Smooth muscle cell of the pulmonary artery (primary cell): ENCODE data around the gene PCDHGB4. TPM values are rescaled to one million over a fixed set of nuclear protein-coding genes. Genes with fewer than 3 reads are reported as not detected.

Experiments
- total RNA-seq: library from RNA; depleted of rRNA; stranded (reverse); fragments of >200 nt; gene quantifications from 2 replicates; pipeline ENCODE4 v1.2.3, GENCODE V29; 2014

The PCDHGB4 gene
- 26.1 and 54.1 TPM in 2 replicates for total RNA-seq

DNA sequence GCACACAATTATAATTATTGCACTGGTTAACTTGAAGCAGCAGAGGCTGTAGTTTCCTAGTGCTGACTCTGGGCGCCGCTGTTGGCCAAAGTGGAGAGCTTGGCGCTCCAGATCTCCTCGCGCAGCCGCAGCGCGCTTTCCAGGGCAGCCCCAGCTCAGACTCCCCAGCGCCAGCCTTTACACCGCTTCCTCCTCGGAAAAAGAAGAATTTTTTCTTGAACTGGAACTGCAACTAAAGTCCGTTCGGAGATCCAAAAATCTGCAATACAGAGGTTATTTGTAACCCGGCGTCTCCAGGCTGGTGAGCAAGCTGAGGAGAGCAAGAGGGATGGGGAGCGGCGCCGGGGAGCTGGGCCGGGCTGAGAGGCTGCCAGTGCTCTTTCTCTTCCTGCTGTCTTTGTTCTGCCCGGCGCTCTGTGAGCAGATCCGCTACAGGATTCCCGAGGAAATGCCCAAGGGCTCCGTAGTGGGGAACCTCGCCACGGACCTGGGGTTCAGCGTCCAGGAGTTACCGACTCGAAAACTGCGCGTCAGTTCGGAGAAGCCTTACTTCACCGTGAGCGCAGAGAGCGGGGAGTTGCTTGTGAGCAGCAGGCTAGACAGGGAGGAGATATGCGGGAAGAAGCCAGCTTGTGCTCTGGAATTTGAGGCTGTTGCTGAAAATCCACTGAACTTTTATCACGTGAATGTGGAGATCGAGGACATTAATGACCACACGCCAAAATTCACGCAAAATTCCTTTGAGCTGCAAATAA lies at the start of gene PCDHGB4:
PCDHGB4 (plus strand) TSS at position 142 of the 755 bp plus-strand sequence; CDS start at position 329, 187 bp downstream.

DNA sequence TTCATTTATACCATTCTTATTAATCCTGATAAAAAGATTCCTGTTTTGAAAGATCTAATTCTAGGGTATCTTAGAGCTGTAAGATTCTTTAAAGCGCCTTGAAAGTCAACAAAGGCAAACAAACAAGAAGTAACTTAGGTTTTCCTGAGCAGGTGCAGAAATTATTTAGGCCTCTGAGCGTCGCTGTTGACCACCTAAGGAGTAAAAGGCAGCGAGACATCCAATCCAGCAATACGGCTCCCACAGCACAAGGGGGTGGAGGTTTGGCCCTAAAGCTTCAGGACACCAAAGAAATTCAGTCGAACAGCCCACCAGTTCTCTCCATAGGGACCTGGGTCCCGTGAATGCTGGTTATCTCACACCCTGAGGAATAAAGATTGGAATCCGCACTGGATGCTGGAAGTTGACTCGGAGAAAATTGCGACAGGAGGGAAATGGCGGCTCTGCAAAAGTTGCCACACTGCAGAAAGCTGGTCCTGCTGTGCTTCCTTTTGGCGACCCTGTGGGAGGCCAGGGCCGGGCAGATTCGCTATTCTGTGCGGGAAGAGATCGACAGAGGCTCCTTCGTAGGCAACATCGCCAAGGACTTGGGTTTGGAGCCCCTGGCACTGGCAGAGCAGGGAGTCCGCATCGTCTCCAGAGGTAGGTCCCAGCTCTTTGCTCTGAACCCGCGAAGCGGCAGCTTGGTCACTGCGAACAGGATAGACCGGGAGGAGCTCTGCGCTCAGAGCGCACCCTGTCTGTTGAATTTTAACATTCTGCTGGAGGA lies 48.8 kb upstream of the PCDHGB4 start, which contains the start of gene PCDHGA2:
PCDHGA2 (plus strand) TSS at position 223 of the 769 bp plus-strand sequence.

DNA sequence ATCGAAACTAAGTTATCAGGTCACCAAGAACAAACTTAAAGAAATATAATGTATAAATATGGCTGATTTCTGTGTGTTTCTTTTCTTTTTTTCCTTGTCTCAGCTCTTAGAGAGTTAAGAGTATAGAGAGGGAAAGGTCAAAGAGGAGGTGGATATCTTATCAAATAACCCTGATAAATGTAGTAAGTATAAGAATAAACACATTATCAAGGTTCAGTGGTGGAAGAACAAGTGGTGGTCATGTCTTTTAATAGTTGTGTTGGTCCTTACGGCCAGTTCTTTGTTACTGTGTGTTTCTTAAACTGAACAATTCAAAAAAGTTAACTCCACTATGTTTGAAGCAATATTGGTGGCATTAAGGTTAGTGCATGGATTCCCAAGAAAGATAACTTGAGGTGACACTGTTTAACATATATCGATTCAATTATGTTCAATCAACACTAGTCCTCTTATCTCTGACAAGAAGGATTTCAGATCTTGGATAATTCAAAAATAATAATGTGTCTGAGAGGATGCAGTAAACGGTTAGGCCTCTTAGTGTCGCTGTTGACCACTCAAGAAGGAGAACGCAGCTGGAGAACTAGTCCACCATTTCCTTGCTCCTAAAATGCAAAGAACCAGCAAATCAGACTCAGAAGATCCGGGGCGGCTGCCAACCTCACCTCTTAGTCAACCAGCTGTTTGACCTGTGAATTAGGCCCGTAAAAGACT lies 44.1 kb upstream of the PCDHGB4 start, which contains the start of gene PCDHGA3:
PCDHGA3 (plus strand) TSS at position 588 of the 711 bp plus-strand sequence. CDS start 205 bp downstream, outside the sequence.

DNA sequence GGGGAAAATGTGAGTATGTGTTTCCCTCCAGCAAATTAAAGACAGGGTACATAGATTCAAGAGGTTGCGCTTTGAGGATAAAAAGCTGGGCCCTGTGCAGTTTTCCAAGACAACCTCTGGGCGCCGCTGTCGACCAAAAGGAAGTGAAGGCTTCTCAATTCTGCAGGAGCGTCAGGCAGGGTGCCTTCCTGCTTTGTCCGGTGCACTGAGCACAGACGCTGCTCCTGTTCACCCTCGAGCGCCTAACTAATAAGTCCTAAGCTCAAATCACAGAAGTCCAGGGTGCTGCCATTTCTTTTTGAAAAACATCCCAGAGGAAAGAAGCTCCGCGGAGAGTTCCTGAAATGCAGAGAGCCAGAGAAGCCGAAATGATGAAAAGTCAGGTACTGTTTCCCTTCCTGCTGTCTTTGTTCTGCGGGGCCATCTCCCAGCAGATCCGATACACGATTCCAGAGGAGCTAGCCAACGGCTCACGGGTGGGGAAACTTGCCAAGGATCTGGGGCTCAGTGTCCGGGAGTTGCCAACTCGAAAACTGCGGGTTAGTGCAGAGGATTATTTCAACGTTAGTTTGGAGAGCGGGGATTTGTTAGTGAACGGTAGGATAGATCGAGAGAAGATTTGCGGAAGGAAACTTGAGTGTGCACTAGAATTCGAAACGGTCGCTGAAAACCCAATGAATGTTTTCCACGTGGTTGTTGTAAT lies 37.4 kb upstream of the PCDHGB4 start, which contains the start of gene PCDHGB1:
PCDHGB1 (plus strand) TSS at position 183 of the 703 bp plus-strand sequence; CDS start at position 345, 162 bp downstream.

DNA sequence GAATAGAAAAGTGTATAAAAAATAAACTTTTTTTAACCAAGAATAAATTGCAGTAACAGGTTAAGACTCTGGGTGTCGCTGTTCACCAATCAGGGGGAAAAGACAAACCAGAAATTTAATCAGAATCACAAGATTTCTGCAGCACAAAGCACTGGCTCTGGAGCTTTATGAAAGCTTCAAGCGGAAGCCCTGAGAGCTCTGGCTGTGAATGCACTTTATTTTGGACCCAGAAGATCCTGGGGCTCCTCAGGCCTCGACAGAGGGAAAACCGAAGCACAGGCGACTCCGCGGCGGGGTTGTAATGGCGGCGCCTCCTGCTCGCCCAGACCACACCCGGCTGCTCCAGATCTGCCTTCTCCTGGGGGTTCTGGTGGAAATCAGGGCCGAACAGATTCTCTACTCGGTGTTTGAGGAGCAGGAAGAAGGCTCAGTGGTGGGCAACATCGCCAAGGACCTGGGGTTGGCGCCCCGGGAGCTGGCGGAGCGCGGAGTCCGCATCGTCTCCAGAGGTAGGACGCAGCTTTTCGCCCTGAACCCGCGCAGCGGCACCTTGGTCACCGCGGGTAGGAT lies 32.5 kb upstream of the PCDHGB4 start, which contains the start of gene PCDHGA4:
PCDHGA4 (plus strand) TSS at position 122 of the 570 bp plus-strand sequence; CDS start at position 209, 87 bp downstream.

DNA sequence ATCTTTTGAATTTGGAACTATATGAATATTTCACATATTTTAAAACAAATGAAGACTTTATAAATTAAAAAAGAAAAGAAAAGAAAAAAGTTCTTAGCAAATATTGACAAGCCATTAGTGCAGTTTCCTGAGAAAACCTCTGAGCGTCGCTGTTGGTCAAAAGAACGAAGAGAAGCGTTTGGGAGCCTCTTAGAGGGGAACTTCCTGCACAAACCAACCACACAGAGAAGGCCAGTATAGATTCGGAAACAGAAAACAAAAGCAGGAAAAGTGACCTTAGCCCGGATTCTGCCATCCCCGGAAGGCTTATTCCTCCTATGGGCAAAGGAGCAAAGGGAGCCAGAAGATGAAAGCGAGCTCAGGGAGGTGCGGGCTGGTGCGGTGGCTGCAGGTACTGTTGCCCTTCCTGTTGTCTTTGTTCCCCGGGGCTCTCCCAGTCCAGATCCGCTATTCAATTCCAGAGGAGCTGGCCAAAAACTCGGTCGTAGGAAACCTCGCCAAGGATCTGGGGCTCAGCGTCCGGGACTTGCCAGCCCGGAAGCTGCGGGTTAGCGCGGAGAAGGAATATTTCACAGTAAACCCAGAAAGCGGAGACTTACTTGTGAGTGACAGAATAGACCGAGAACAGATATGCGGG lies 27.6 kb upstream of the PCDHGB4 start, which contains the start of gene PCDHGB2:
PCDHGB2 (plus strand) TSS at position 205 of the 637 bp plus-strand sequence; CDS start at position 347, 142 bp downstream.

DNA sequence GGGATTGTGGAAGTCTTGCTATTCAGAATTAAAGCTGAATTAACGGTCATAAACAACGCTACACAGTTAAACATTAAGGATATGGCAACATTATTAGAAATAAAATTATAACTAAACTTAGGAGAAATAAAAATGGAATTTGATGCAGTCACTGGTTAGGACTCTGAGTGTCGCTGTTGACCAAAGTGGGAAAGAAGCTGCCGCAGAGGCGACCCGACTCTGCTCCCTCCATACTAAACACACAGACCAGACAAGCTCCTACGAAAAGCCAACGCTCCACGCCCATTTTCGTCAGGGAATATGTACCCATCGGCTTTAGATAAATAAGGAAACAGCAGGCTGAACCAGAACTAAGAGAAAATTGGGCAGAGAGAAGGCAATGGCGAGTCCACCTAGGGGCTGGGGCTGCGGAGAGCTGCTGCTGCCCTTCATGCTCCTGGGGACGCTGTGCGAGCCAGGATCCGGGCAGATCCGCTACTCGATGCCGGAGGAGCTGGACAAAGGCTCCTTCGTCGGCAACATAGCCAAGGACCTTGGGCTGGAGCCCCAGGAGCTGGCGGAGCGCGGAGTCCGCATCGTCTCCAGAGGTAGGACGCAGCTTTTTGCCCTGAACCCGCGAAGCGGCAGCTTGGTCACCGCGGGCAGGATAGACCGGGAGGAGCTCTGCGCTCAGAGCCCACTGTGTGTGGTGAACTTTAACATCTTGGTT lies 23.4 kb upstream of the PCDHGB4 start, which contains the start of gene PCDHGA5:
PCDHGA5 (plus strand) TSS at position 211 of the 709 bp plus-strand sequence; CDS start at position 380, 169 bp downstream.

DNA sequence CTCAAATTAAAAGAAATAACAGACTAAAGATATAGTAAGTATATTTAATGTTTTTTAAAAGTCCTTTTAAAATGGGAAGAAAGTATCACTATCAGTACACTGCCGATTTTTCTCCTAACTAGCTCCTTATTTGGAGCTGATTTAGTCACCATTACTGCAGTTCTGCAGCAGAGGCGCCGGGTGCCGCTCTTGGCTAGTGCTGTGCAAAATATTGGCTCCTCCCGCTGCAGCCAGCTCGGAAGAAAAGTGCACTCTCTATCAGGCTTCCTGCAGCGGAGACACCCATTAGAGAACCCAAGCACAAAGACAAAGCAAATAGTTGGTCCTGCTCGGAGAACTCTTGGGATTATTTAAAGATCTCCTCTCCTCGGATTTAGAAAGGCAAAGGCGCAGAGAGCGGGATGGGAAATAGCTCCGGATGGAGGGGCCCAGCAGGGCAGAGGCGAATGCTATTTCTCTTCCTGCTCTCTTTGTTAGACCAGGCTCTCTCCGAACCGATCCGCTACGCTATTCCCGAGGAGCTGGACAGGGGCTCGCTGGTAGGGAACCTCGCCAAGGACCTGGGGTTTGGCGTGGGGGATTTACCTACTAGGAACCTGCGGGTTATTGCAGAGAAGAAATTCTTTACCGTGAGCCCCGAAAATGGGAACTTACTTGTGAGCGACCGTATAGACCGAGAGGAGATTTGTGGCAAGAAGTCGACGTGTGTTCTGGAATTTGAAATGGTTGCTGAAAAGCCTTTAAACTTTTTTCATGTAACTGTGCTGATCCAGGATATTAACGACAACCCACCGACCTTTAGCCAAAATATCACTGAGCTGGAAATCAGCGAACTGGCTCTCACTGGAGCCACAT lies 17.3 kb upstream of the PCDHGB4 start, which contains the start of gene PCDHGB3:
PCDHGB3 (plus strand) TSS at position 249 of the 855 bp plus-strand sequence; CDS start at position 402, 153 bp downstream.

DNA sequence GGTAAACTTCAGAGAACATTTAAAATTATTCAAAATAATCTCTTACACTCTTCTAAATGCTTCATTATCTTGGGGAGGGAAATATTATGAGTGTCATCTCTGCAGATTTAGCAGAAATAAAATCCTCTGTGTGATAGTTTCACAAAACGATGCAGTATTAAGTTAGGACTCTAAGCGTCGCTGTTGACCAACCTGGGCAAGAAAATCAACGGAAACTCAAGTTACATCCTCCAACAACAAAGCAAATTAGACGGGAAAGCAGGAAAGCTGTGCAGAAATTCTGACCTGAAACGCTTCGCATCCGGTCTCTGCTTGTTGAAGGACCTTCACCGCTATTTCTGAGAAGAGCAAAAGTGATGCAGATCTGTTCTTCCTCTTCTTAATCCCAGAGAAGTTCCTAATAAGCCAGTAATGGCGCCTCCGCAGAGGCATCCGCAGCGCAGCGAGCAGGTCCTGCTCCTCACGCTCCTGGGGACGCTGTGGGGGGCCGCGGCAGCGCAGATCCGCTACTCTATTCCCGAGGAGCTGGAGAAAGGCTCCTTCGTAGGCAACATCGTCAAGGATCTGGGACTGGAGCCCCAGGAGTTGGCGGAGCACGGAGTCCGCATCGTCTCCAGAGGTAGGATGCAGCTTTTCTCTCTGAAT lies 13.7 kb upstream of the PCDHGB4 start, which contains the start of gene PCDHGA6:
PCDHGA6 (plus strand) TSS at position 219 of the 645 bp plus-strand sequence; CDS start at position 412, 193 bp downstream.

DNA sequence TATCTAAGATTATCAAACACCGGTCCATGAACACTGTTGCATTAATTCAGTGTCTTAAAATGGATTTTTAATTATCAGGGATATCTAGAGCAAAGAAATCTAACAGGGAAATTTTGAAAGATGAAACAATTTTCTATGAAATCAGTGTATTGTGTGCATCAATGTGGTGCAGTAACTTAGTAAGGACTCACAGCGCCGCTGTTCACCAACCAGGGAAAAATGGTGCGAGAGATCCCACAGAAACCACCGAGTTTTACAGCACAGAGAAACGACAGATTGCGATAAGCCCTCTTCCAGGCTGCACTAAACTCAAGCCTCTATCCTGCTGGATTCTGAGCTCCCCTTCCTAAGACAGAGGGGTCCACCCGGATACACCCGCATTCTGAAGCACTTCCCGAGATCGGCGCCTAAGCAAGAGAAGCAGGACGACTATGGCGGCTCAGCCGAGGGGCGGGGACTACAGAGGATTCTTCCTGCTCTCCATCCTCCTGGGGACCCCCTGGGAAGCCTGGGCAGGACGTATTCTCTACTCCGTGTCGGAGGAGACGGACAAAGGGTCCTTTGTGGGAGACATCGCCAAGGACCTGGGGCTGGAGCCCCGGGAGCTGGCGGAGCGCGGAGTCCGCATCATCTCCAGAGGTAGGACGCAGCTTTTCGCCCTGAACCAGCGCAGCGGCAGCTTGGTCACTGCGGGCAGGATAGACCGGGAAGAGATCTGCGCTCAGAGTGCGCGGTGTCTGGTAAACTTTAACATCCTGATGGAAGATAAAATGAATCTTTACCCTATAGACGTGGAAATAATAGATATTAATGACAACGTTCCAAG lies 4.8 kb upstream of the PCDHGB4 start, which contains the start of gene PCDHGA7:
PCDHGA7 (plus strand) TSS at position 274 of the 826 bp plus-strand sequence; CDS start at position 432, 158 bp downstream.

DNA sequence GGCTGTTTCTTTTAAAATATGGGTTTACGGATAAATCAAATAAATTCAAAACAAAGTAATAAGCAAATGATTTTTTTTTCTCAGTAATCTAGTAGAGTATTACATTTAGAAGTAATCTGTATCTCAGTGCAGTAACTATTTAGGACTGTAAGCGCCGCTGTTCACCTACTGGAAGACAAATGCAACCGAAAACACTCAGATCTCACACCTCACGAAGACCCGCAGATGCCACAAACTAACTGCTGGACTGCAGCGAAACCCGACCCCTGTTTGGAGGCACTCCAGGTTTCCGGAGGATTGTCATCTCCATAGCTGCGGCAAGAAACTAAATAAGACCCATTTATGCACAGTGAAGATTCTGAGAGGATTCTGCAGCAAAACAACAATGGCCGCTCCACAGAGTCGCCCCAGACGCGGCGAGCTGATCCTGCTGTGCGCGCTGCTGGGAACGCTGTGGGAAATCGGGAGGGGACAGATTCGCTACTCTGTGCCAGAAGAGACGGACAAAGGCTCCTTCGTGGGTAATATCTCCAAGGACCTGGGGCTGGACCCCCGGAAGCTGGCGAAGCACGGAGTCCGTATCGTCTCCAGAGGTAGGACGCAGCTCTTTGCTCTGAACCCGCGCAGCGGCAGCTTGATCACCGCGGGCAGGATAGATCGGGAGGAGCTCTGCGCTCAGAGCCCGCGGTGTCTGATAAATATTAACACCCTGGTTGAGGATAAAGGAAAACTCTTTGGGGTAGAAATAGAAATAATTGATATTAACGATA lies 5.1 kb downstream of the PCDHGB4 start, which contains the start of gene PCDHGA8:
PCDHGA8 (plus strand) TSS at position 205 of the 770 bp plus-strand sequence; CDS start at position 386, 181 bp downstream.

DNA sequence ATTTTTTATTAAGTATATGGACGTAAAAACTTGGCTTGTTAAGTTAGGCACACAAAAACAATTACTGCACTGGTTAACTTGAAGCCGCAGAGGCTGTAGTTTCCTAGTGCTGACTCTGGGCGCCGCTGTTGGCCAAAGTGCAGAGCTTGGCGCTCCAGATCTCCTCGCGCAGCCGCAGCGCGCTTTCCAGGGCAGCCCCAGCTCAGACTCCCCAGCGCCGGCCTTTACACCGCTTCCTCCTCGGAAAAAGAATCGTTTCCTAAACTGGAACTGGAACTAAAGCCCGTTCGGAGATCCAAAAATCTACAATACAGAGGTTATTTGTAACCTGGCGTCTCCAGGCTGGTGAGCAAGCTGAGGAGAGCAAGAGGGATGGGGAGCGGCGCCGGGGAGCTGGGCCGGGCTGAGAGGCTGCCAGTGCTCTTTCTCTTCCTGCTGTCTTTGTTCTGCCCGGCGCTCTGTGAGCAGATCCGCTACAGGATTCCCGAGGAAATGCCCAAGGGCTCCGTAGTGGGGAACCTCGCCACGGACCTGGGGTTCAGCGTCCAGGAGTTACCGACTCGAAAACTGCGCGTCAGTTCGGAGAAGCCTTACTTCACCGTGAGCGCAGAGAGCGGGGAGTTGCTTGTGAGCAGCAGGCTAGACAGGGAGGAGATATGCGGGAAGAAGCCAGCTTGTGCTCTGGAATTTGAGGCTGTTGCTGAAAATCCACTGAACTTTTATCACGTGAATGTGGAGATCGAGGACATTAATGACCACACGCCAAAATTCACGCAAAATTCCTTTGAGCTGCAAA lies 10.5 kb downstream of the PCDHGB4 start, which contains the start of gene PCDHGB5:
PCDHGB5 (plus strand) TSS at position 192 of the 796 bp plus-strand sequence; CDS start at position 373, 181 bp downstream.

DNA sequence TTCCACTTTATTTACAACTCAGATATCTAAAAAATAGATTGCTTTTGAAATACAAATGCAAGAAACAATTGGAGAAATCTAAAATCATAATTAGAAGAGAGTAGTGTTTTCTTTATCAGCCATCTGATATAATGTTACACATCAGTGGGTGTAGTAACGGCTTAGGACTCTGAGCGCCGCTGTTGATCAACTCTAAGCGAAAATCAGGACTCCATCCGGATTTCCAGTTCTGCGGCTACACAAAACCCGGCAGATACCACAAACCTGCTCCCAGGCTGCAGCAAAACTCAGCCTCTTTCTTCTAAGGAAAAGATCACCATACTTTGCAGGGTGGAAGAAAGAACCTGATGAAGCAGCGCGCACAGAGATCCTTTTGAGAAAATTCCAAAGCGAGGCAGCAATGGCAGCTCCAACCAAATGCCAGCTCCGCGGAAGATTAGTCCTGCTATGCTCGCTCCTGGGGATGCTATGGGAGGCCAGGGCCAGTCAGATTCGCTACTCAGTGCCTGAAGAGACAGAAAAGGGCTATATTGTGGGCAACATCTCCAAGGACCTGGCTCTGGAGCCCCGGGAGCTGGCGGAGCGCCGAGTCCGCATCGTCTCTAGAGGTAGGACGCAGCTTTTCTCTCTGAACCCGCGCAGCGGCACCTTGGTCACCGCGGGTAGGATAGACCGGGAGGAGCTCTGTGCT lies 15.2 kb downstream of the PCDHGB4 start, which contains the start of gene PCDHGA9:
PCDHGA9 (plus strand) TSS at position 226 of the 691 bp plus-strand sequence; CDS start at position 401, 175 bp downstream.

DNA sequence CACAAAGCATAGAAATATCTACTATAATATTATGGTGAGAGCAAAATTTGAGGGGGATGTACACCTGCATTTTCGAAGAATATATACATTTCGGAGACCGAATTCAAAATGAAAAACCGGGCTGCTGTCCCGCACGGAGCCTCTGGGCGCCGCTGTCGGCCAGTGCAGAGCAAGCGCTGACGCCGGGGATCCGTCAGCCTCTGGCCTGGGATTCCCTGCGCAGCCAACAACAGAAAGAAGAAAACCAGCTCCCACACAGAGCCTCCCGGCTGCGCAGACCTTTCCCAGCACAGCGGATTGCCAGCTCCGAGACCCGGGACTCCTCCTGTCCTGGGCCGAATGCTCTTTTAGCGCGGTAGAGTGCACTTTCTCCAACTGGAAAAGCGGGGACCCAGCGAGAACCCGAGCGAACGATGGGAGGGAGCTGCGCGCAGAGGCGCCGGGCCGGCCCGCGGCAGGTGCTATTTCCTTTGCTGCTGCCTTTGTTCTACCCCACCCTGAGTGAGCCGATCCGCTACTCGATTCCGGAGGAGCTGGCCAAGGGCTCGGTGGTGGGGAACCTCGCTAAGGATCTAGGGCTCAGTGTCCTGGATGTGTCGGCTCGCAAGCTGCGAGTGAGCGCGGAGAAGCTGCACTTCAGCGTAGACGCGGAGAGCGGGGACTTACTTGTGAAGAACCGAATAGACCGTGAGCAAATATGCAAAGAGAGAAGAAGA lies 20.4 kb downstream of the PCDHGB4 start, which contains the start of gene PCDHGB6:
PCDHGB6 (plus strand) TSS at position 232 of the 716 bp plus-strand sequence; CDS start at position 414, 182 bp downstream.

